ENCODE measurements around the gene EPM2A. TPM values are rescaled to one million over a fixed set of nuclear protein-coding genes. Genes with fewer than 3 reads are reported as not detected.
A peak's percentile ranks its signal among the peaks of the same experiment; 100 is the strongest.

Gene EPM2A
- 8.3 and 10.0 TPM in 2 replicates for total RNA-seq
- 2.8 and 4.1 TPM in 2 replicates for polyA plus RNA-seq
- 2.6 TPM in 2 replicates for polyA plus RNA-seq (2012)
- polyA minus RNA-seq (ENCODE audit: low replicate concordance): 8.5 and 9.5 TPM in 2 replicates

DNA sequence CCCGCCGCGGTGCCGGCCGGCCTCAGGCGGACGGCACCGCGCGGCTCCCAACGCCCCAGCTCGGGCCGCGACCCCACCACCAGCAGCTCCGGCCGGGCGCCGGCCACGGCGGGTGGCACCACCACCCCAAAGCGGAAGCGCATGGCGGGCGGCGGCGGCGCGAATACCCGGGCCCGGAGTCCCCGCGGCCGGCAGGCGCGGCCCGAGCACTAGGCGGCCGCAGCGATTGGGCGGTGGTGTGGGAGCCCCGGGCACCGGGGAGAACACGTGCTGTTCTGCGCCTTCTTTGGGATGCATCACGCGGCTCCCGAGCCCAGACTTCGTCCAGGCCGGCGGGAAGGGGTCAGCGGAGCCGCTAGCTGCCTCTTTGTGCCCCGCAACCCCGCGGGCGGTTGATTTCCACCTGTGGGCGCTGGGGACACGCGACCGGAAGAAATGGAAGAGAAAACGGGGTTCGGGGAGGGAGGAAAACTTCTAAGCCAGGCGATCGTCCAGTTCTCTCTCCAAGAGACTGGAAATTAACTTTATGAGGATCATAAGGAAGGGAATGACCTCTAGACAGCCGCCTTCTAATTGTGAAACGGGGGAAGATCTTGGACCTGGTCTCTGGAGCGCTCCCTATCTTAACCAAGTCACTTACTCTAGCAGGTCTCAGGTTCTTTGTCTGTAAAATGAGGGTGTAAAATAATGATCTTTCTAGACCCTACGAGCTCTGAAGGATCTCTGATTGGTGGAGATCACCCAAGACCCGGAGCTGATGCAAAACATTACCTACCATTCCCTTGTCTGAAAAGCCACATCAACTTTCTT, at the start of gene EPM2A:
Gene EPM2A, minus strand, starts transcription at position 165 of the 810 bp plus-strand sequence. Its CDS starts 22 bp downstream, at position 143.
- Histone ChIP-seq H3K4me3 (replicated peaks in 1 of 4; ENCODE audit: control extremely low read depth in 1 of 4, insufficient read depth in 1 of 4, low read depth in 3 of 4, low read length in 4 of 4) (peak within 1 kb of the TSS; percentile 68 to 78 (median 76)), H3K9ac (ENCODE audit: insufficient read depth, low read length) (peak within 1 kb of the TSS; percentile 85), H3K4me2 (ENCODE audit: extremely low read depth, insufficient read depth, low read length) (peak within 1 kb of the TSS; percentile 87), H3K9me3 (ENCODE audit: control insufficient read depth, insufficient read depth, low read depth, low read length) (no peaks in the 10 kb centered on the region), H3K4me1 (ENCODE audit: control insufficient read depth, extremely low read depth, insufficient read depth, low read length) (peaks cover 7% of the 10 kb centered on the region), H3K27me3 (ENCODE audit: control insufficient read depth, insufficient read depth, low read length) (no peaks in the 10 kb centered on the region), H3K27ac (ENCODE audit: insufficient read depth, low read length) (peak within 1 kb of the TSS; percentile 95), H3K36me3 (ENCODE audit: control insufficient read depth, insufficient read depth, low read length) (no peaks in the 10 kb centered on the region), H4K20me1 (ENCODE audit: control insufficient read depth, extremely low read depth, insufficient read depth, low read length) (no peaks in the 10 kb centered on the region), H3K79me2 (ENCODE audit: control insufficient read depth, insufficient read depth, low read length) (no peaks in the 10 kb centered on the region), H2AFZ (ENCODE audit: low read length) (peak within 1 kb of the TSS; percentile 74)
- peak; percentile 82 to 87 for DNase-seq (ENCODE audit: low read depth in 2 of 2)
- no peak for TF ChIP-seq EZH2 (IDR thresholded peaks at IDR 0.05; ENCODE audit: low read length, missing control alignments)
- TF ChIP-seq, protein P1, sequence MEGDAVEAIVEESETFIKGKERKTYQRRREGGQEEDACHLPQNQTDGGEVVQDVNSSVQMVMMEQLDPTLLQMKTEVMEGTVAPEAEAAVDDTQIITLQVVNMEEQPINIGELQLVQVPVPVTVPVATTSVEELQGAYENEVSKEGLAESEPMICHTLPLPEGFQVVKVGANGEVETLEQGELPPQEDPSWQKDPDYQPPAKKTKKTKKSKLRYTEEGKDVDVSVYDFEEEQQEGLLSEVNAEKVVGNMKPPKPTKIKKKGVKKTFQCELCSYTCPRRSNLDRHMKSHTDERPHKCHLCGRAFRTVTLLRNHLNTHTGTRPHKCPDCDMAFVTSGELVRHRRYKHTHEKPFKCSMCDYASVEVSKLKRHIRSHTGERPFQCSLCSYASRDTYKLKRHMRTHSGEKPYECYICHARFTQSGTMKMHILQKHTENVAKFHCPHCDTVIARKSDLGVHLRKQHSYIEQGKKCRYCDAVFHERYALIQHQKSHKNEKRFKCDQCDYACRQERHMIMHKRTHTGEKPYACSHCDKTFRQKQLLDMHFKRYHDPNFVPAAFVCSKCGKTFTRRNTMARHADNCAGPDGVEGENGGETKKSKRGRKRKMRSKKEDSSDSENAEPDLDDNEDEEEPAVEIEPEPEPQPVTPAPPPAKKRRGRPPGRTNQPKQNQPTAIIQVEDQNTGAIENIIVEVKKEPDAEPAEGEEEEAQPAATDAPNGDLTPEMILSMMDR (conservative IDR thresholded peaks at IDR 0.05 in 1 of 2, IDR thresholded peaks at IDR 0.05 in 1 of 2; ENCODE audit: low read depth in 1 of 2, low read length in 2 of 2): no peak

DNA sequence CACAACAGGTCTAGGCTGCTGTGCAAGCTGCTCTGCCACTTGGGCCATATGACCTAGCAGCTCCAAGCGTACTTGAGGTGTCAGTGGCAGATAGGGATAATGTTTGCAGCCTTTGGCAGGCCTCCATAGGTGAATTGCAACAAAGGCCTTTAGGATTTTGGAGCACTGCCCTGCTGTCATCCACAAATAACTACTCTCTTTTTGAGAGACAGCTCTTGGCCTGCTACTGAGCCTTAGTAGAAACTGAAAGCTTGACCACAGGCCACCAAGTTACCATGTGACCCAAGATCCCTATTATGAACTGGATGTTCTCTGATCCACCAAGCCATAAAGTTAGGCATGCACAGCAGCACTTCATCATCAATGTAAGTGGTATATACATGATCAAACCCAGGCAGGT, 49.4 kb upstream of the EPM2A start:
- Histone ChIP-seq H3K36me3 (ENCODE audit: control insufficient read depth, insufficient read depth, low read length) (no peaks in the 10 kb centered on the region), H3K4me1 (ENCODE audit: control insufficient read depth, extremely low read depth, insufficient read depth, low read length) (no peaks in the 10 kb centered on the region), H3K27me3 (ENCODE audit: control insufficient read depth, insufficient read depth, low read length) (no peaks in the 10 kb centered on the region), H3K4me3 (replicated peaks in 1 of 4; ENCODE audit: control extremely low read depth in 1 of 4, insufficient read depth in 1 of 4, low read depth in 3 of 4, low read length in 4 of 4) (no peak overlapping the region), H3K27ac (ENCODE audit: insufficient read depth, low read length) (no peak overlapping the region), H3K4me2 (ENCODE audit: extremely low read depth, insufficient read depth, low read length) (no peak overlapping the region), H3K9ac (ENCODE audit: insufficient read depth, low read length) (no peak overlapping the region), H4K20me1 (ENCODE audit: control insufficient read depth, extremely low read depth, insufficient read depth, low read length) (no peaks in the 10 kb centered on the region), H3K79me2 (ENCODE audit: control insufficient read depth, insufficient read depth, low read length) (no peaks in the 10 kb centered on the region), H3K9me3 (ENCODE audit: control insufficient read depth, insufficient read depth, low read depth, low read length) (no peaks in the 10 kb centered on the region), H2AFZ (ENCODE audit: low read length) (no peak overlapping the region)
- TF ChIP-seq, protein P1 (conservative IDR thresholded peaks at IDR 0.05 in 1 of 2, IDR thresholded peaks at IDR 0.05 in 1 of 2; ENCODE audit: low read depth in 1 of 2, low read length in 2 of 2): no peak
- TF ChIP-seq EZH2 (IDR thresholded peaks at IDR 0.05; ENCODE audit: low read length, missing control alignments): no peak
- no peak for DNase-seq (ENCODE audit: low read depth in 2 of 2)

DNA sequence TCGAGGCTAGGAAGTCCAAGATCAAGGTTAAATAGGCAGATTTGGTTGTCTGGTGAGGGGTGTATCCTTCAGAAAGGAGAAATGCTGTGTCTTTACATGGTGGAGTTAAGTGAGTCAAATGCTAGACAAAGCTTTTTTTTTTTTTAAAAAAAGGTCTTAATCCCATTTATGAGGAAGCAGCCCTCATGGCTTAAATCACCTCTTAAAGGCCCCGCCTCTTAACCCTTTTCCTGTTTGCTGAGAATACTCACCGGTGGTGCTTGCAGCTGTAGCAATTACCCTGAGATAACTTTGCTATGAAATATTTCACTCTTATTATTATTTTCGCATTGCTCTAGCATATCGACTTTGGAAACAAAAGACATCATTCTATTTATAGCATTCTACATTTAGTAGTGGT, 48.5 kb upstream of the EPM2A start:
- Histone ChIP-seq H3K9ac (ENCODE audit: insufficient read depth, low read length) (no peak overlapping the region), H3K79me2 (ENCODE audit: control insufficient read depth, insufficient read depth, low read length) (no peaks in the 10 kb centered on the region), H2AFZ (ENCODE audit: low read length) (no peak overlapping the region), H3K36me3 (ENCODE audit: control insufficient read depth, insufficient read depth, low read length) (no peaks in the 10 kb centered on the region), H3K4me2 (ENCODE audit: extremely low read depth, insufficient read depth, low read length) (no peak overlapping the region), H3K27me3 (ENCODE audit: control insufficient read depth, insufficient read depth, low read length) (no peaks in the 10 kb centered on the region), H3K27ac (ENCODE audit: insufficient read depth, low read length) (no peak overlapping the region), H4K20me1 (ENCODE audit: control insufficient read depth, extremely low read depth, insufficient read depth, low read length) (no peaks in the 10 kb centered on the region), H3K9me3 (ENCODE audit: control insufficient read depth, insufficient read depth, low read depth, low read length) (no peaks in the 10 kb centered on the region), H3K4me3 (replicated peaks in 1 of 4; ENCODE audit: control extremely low read depth in 1 of 4, insufficient read depth in 1 of 4, low read depth in 3 of 4, low read length in 4 of 4) (no peak overlapping the region), H3K4me1 (ENCODE audit: control insufficient read depth, extremely low read depth, insufficient read depth, low read length) (no peaks in the 10 kb centered on the region)
- TF ChIP-seq, protein P1 (conservative IDR thresholded peaks at IDR 0.05 in 1 of 2, IDR thresholded peaks at IDR 0.05 in 1 of 2; ENCODE audit: low read depth in 1 of 2, low read length in 2 of 2): no peak
- no peak for TF ChIP-seq EZH2 (IDR thresholded peaks at IDR 0.05; ENCODE audit: low read length, missing control alignments)
- no peak for DNase-seq (ENCODE audit: low read depth in 2 of 2)
